ENCODE results near the gene EFNA5. TPM values are rescaled to one million over a fixed set of nuclear protein-coding genes. Genes with fewer than 3 reads are reported as not detected.

The EFNA5 gene
- total and polyA plus RNA-seq, 2 of the 13 experiments (the other 11 are each of a cell fraction or from before 2014, with no cell fraction given) = not detected

- Histone ChIP-seq H3K4me1 (ENCODE audit: insufficient read depth, low read length) (no peaks in the 10 kb centered on the region), H4K20me1 (ENCODE audit: insufficient read depth, low read length) (no peaks in the 10 kb centered on the region), H3K4me3 (replicated peaks in 1 of 3; ENCODE audit: insufficient read depth in 1 of 3, low read depth in 2 of 3, low read length in 3 of 3) (no peak overlapping the region), H3K27me3 (ENCODE audit: control insufficient read depth in 1 of 2, insufficient read depth in 2 of 2, low read length in 2 of 2) (no peaks in the 10 kb centered on the region; a peak in 2 of 5 replicates), H2AFZ (ENCODE audit: low read length) (no peak overlapping the region), H3K27ac (ENCODE audit: extremely low read length, insufficient read depth, low read length) (no peak overlapping the region), H3K9ac (ENCODE audit: insufficient read depth, low read depth, low read length) (no peak overlapping the region), H3K79me2 (ENCODE audit: insufficient read depth, low read length) (no peaks in the 10 kb centered on the region), H3K9me3 (ENCODE audit: low read length) (no peaks in the 10 kb centered on the region), H3K36me3 (replicated peaks in 1 of 2; ENCODE audit: control insufficient read depth in 1 of 2, insufficient read depth in 2 of 2, low read length in 2 of 2) (no peaks in the 10 kb centered on the region), H3K4me2 (ENCODE audit: low read depth, low read length) (no peak overlapping the region)
- WGBS (ENCODE audit: low lambda C conversion rate) = 16% methylated on average over 5 of the region's 5 CpGs
- ChIA-PET CTCF (ENCODE audit: low intra/inter-chr PET ratio, low total read pairs) (no interaction called here), POLR2A (no interaction called here)
- in situ Hi-C loops (cut with HindIII; ENCODE audit: extremely low pct_ligation_motif_present, low pct_unique_long_range_greater_than_20kb) (no loop called here), intact Hi-C loops (cut with micrococcal nuclease; ENCODE audit: unreplicated experiment) (no loop called here)
- no TSS peak for BruUV-seq (replicated peaks)
- no peak for FAIRE-seq
- DNase-seq (ENCODE audit: low spot score) = no peak
- ATAC-seq = no peak
- no peak for TF ChIP-seq PITX1 (CRISPR knock-in tag; IDR thresholded peaks at IDR 0.05)
- TF ChIP-seq ZNF10 (CRISPR knock-in tag; IDR thresholded peaks at IDR 0.05; ENCODE audit: borderline replicate concordance, low read depth) = no peak
- TF ChIP-seq ZNF772 (CRISPR knock-in tag; IDR thresholded peaks at IDR 0.05) = no peak
- no peak for TF ChIP-seq IKZF4 (CRISPR knock-in tag; IDR thresholded peaks at IDR 0.05; ENCODE audit: borderline replicate concordance, low read depth, not compliant biosample characterization)
- no peak for TF ChIP-seq CREBL2 (CRISPR knock-in tag; IDR thresholded peaks at IDR 0.05; ENCODE audit: borderline replicate concordance)
- TF ChIP-seq ZFAT (CRISPR knock-in tag; conservative IDR thresholded peaks at IDR 0.05) = no peak
- TF ChIP-seq ATAD3A (CRISPR knock-in tag; IDR thresholded peaks at IDR 0.05) = no peak
- no peak for TF ChIP-seq FLYWCH1 (CRISPR knock-in tag; IDR thresholded peaks at IDR 0.05)
- no peak for TF ChIP-seq HMGXB3 (CRISPR knock-in tag; IDR thresholded peaks at IDR 0.05; ENCODE audit: borderline replicate concordance)
- no peak for TF ChIP-seq NCOR1 (IDR thresholded peaks at IDR 0.05; ENCODE audit: borderline replicate concordance, low read length)
- no peak for TF ChIP-seq WIZ (CRISPR knock-in tag; IDR thresholded peaks at IDR 0.05)
- no peak for TF ChIP-seq YY1 (IDR thresholded peaks at IDR 0.05; ENCODE audit: insufficient read depth, insufficient replicate concordance, low read depth, low read length)
- no peak for TF ChIP-seq ZNF777 (CRISPR knock-in tag; IDR thresholded peaks at IDR 0.05)
- TF ChIP-seq, protein P1, sequence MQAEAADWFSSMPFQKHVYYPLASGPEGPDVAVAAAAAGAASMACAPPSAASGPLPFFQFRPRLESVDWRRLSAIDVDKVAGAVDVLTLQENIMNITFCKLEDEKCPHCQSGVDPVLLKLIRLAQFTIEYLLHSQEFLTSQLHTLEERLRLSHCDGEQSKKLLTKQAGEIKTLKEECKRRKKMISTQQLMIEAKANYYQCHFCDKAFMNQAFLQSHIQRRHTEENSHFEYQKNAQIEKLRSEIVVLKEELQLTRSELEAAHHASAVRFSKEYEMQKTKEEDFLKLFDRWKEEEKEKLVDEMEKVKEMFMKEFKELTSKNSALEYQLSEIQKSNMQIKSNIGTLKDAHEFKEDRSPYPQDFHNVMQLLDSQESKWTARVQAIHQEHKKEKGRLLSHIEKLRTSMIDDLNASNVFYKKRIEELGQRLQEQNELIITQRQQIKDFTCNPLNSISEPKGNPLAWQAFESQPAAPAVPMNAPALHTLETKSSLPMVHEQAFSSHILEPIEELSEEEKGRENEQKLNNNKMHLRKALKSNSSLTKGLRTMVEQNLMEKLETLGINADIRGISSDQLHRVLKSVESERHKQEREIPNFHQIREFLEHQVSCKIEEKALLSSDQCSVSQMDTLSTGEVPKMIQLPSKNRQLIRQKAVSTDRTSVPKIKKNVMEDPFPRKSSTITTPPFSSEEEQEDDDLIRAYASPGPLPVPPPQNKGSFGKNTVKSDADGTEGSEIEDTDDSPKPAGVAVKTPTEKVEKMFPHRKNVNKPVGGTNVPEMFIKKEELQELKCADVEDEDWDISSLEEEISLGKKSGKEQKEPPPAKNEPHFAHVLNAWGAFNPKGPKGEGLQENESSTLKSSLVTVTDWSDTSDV (CRISPR knock-in tag; IDR thresholded peaks at IDR 0.05) = no peak
- TF ChIP-seq ZNF792 (CRISPR knock-in tag; IDR thresholded peaks at IDR 0.05) = no peak
- TF ChIP-seq RELA (CRISPR knock-in tag; IDR thresholded peaks at IDR 0.05) = no peak
- TF ChIP-seq, protein P2, sequence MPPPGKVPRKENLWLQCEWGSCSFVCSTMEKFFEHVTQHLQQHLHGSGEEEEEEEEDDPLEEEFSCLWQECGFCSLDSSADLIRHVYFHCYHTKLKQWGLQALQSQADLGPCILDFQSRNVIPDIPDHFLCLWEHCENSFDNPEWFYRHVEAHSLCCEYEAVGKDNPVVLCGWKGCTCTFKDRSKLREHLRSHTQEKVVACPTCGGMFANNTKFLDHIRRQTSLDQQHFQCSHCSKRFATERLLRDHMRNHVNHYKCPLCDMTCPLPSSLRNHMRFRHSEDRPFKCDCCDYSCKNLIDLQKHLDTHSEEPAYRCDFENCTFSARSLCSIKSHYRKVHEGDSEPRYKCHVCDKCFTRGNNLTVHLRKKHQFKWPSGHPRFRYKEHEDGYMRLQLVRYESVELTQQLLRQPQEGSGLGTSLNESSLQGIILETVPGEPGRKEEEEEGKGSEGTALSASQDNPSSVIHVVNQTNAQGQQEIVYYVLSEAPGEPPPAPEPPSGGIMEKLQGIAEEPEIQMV (CRISPR knock-in tag; IDR thresholded peaks at IDR 0.05; ENCODE audit: low read depth) = no peak
Measured at GRCh38 chr5:107523029-107523680, 147.6 kb downstream of the EFNA5 start.

Measured in HepG2 (cell line).